ENCODE measurements around the gene NALF2. TPM values are rescaled to one million over a fixed set of nuclear protein-coding genes. Genes with fewer than 3 reads are reported as not detected.

Gene NALF2
- total RNA-seq, 1 experiment from 2014 or later: 9.7 TPM

GRCh38 chrX:69522052-69522451 is 17.9 kb downstream of the NALF2 start:
- DNase-seq: no peak
- no peak overlapping the region for H2AK5ac ChIP-seq (ENCODE audit: insufficient read length, low read length)

More at GRCh38 chrX:69522052-69522451, 17.9 kb downstream of the NALF2 start:
- Histone ChIP-seq H4K91ac (ENCODE audit: insufficient read length, low read depth, low read length) (no peak overlapping the region), H2BK20ac (ENCODE audit: low read depth, low read length, poor library complexity, severe bottlenecking) (no peak overlapping the region), H3K9ac (ENCODE audit: extremely low read depth, insufficient read length, low read length) (no peak overlapping the region), H3K4ac (ENCODE audit: low read depth, low read length) (no peak overlapping the region), H3K9me3 (ENCODE audit: control insufficient read depth, low read depth, low read length) (peaks cover 60% of the 10 kb centered on the region), H3K79me1 (ENCODE audit: insufficient read depth, low read depth, low read length, poor library complexity, severe bottlenecking) (no peaks in the 10 kb centered on the region), H3K56ac (ENCODE audit: insufficient read length, low read depth, low read length) (no peak overlapping the region), H2BK12ac (ENCODE audit: insufficient read length, low read depth, low read length) (no peak overlapping the region), H3K14ac (ENCODE audit: insufficient read depth, low read length) (no peak overlapping the region), H4K5ac (ENCODE audit: insufficient read length, low read depth, low read length) (no peak overlapping the region), H2BK120ac (ENCODE audit: low read depth, low read length, poor library complexity, severe bottlenecking) (no peak overlapping the region), H3K27ac (ENCODE audit: insufficient read length, low read depth, low read length) (no peak overlapping the region), H3K27me3 (ENCODE audit: insufficient read depth, low read length) (no peaks in the 10 kb centered on the region), H3K23me2 (ENCODE audit: insufficient read length, low read depth, low read length, poor library complexity, severe bottlenecking) (no peaks in the 10 kb centered on the region), H2BK5ac (ENCODE audit: insufficient read length, low read length) (no peak overlapping the region), H3K4me1 (ENCODE audit: insufficient read depth, low read length) (peaks cover 3% of the 10 kb centered on the region; the same call in 1 of the 2 replicates), H3K79me2 (ENCODE audit: insufficient read depth, low read length) (0 out of 2 replicates have a peak, but pooled peaks cover 1% of the 10 kb centered on the region), H3K18ac (ENCODE audit: insufficient read length, low read depth, low read length) (no peak overlapping the region), H4K20me1 (ENCODE audit: control insufficient read depth, insufficient read depth, insufficient read length) (no peaks in the 10 kb centered on the region), H2AFZ (ENCODE audit: low read length) (no peak overlapping the region), H2BK15ac (ENCODE audit: low read depth, low read length) (no peak overlapping the region), H3T11ph (ENCODE audit: low read length) (no peak overlapping the region), H3K23ac (ENCODE audit: insufficient read length, low read depth, low read length) (no peak overlapping the region), H3K4me2 (ENCODE audit: insufficient read depth, insufficient read length, low read length) (no peak overlapping the region), H4K8ac (replicated peaks; ENCODE audit: insufficient read length, low read depth, low read length) (no peak overlapping the region)
- no peak overlapping the region for H3K4me3 Mint-ChIP-seq
- H3K9me3 Mint-ChIP-seq: peaks cover 53 to 69% of the 10 kb centered on the region in 2 experiments
- H3K36me3 Mint-ChIP-seq (ENCODE audit: insufficient read depth in 1 of 3, low read depth in 3 of 3): peaks cover 0 to 23% (median 8%) of the 10 kb centered on the region in 3 experiments; a peak in 5 of 7 replicates
- H3K27ac Mint-ChIP-seq: no peak overlapping the region
- H3K4me1 Mint-ChIP-seq: peaks cover 3 to 13% of the 10 kb centered on the region in 2 experiments; a peak in 3 of 4 replicates
- H3K27me3 Mint-ChIP-seq (ENCODE audit: low read depth): peaks cover 2% of the 10 kb centered on the region
- no peak for TF ChIP-seq CTCF (conservative IDR thresholded peaks at IDR 0.05)

All from H9 (cell line).